Astrocyte (in vitro differentiated cells and primary cell): Measurements from ENCODE around the gene KLHL18.
"Not testable (repeated sequence)": the region's sequence is repeated elsewhere in the genome, so short reads cannot be mapped to it uniquely, and the experiment has no call there.

Experiments used
- EZH2 ChIP-seq: IDR thresholded peaks from 2 replicates; pipeline ENCODE4 v1.6.1; 2012; ENCODE audit warnings: mild to moderate bottlenecking, low read length, inconsistent platforms; ENCODE audit not compliant: insufficient read depth
- TF ChIP-seq, protein P1 (sequence below): IDR thresholded peaks from 2 replicates; pipeline ENCODE4 v1.5.1; 2011; ENCODE audit warnings: low read depth, mild to moderate bottlenecking, inconsistent platforms, low read length, moderate library complexity; ENCODE audit not compliant: insufficient read depth

DNA sequence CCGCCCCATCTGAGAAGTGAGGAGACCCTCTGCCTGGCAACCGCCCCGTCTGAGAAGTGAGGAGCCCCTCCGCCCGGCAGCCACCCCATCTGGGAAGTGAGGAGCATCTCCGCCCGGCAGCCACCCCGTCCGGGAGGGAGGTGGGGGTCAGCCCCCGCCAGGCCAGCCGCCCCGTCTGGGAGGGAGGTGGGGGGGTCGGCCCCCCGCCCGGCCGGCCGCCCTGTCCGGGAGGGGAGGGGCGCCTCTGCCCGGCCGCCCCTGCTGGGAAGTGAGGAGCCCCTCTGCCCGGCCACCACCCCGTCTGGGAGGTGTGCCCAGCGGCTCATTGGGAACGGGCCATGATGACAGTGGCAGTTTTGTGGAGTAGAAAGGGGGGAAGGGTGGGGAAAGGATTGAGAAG lies 26.4 kb upstream of the KLHL18 start:
- TF ChIP-seq, protein P1, sequence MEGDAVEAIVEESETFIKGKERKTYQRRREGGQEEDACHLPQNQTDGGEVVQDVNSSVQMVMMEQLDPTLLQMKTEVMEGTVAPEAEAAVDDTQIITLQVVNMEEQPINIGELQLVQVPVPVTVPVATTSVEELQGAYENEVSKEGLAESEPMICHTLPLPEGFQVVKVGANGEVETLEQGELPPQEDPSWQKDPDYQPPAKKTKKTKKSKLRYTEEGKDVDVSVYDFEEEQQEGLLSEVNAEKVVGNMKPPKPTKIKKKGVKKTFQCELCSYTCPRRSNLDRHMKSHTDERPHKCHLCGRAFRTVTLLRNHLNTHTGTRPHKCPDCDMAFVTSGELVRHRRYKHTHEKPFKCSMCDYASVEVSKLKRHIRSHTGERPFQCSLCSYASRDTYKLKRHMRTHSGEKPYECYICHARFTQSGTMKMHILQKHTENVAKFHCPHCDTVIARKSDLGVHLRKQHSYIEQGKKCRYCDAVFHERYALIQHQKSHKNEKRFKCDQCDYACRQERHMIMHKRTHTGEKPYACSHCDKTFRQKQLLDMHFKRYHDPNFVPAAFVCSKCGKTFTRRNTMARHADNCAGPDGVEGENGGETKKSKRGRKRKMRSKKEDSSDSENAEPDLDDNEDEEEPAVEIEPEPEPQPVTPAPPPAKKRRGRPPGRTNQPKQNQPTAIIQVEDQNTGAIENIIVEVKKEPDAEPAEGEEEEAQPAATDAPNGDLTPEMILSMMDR: not testable (repeated sequence)
- not testable (repeated sequence) for TF ChIP-seq EZH2
